Activated naive CD4-positive, alpha-beta T cell treated with anti-CD3 and anti-CD28 coated beads, Interleukin-2, amount 10 ng/mL, durations not matched to agents 7 days and 5 days (primary cell): ENCODE results near the gene DNAJC17.

ENCODE experiments used
- CTCF ChIA-PET: fragments of 350-600 bp; sonication (Branson Sonifier 250); formaldehyde crosslinking; loops from one replicate; lab custom pipeline; 2021; ENCODE audit warnings: antibody characterized with exemption; lab: Charles Lee
- DNase-seq: peaks from one replicate; pipeline ENCODE4 v3.0.0-alpha.2; 2020
- H3K27ac Mint-ChIP-seq: one replicate; pipeline ENCODE4 v1.8.0; 2021; ENCODE audit warnings: mild to moderate bottlenecking, moderate library complexity, mixed read lengths
- H3K27me3 Mint-ChIP-seq: one replicate; pipeline ENCODE4 v1.8.0; 2021; ENCODE audit warnings: mild to moderate bottlenecking, mixed read lengths
- H3K36me3 Mint-ChIP-seq: one replicate; pipeline ENCODE4 v1.8.0; 2021; ENCODE audit warnings: mixed read lengths
- H3K4me1 Mint-ChIP-seq: one replicate; pipeline ENCODE4 v1.8.0; 2021; ENCODE audit warnings: mixed read lengths
- H3K4me3 Mint-ChIP-seq: one replicate; pipeline ENCODE4 v1.8.0; 2021; ENCODE audit warnings: mild to moderate bottlenecking, moderate library complexity, mixed read lengths
- H3K9me3 Mint-ChIP-seq: one replicate; pipeline ENCODE4 v1.8.0; 2021; ENCODE audit warnings: mixed read lengths

Gene DNAJC17

GRCh38 chr15:40843885-40844695, 36.8 kb upstream of the DNAJC17 start, which contains the start of gene SPINT1:
Gene SPINT1, plus strand, starts transcription at chr15:40844048. Its CDS starts 507 bp downstream, at chr15:40844555.
- Mint-ChIP-seq H3K4me3 (peak within 1 kb of the TSS; percentile 79), H3K27me3 (peaks cover 70% of the 10 kb centered on the region), H3K36me3 (no peaks in the 10 kb centered on the region), H3K27ac (no peak within 1 kb of the TSS), H3K4me1 (peaks cover 35% of the 10 kb centered on the region), H3K9me3 (no peaks in the 10 kb centered on the region)
- peak; percentile 62 for DNase-seq
- CTCF ChIA-PET: interaction anchor here (1.1 to 11.3 kb wide), 4 partner anchors 14 to 51 kb away, joined by 3 to 70 read pairs (median 4); partner anchors contain the start of gene VPS18

- Mint-ChIP-seq H3K9me3 (no peaks in the 10 kb centered on the region), H3K27me3 (peaks cover 67% of the 10 kb centered on the region), H3K4me3 (peak overlapping the region; percentile 69)
These were observed 36.1 kb upstream of the DNAJC17 start for GRCh38 chr15:40843261-40843884.

DNA sequence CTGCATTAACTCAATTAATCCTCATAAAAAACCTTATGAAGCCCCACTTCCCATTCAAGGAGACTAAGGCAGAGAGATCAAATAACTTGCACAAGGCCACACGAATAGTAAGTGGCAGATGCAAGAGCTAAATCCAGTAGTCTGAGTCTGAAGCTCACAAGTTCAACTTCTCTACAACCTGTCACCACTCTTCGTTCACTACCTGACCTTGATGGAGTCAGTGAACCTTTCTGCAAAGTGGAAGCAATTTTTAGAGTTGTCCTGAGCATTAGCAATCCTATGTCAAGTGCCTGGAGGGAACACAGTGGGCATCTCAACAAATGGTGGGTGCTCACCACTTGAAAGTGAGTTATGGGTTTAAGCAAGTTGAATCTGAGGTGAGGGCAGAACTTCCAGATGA, 34.5 kb upstream of the DNAJC17 start:
- no peaks in the 10 kb centered on the region for H3K36me3 Mint-ChIP-seq
- H3K27me3 Mint-ChIP-seq: peaks cover 59% of the 10 kb centered on the region
- H3K4me1 Mint-ChIP-seq: peaks cover 20% of the 10 kb centered on the region
- no peak overlapping the region for H3K27ac Mint-ChIP-seq
- DNase-seq: no peak
- no peak overlapping the region for H3K4me3 Mint-ChIP-seq
- H3K9me3 Mint-ChIP-seq: no peaks in the 10 kb centered on the region
- CTCF ChIA-PET: interaction anchor here (11.3 kb wide), 1 partner anchor 17 kb away, joined by 70 read pairs; no protein-coding TSS in a partner anchor

More at GRCh38 chr15:40843261-40843884, 36.1 kb upstream of the DNAJC17 start:
- DNase-seq: no peak
- Mint-ChIP-seq H3K27ac (no peak overlapping the region), H3K36me3 (no peaks in the 10 kb centered on the region), H3K4me1 (peaks cover 35% of the 10 kb centered on the region)
- CTCF ChIA-PET: interaction anchor here (1.7 to 11.3 kb wide), 2 partner anchors 15 to 51 kb away, joined by 4 to 70 read pairs; partner anchors contain the start of gene VPS18

- peaks cover 4% of the 10 kb centered on the region for H3K4me1 Mint-ChIP-seq
- no peaks in the 10 kb centered on the region for H3K36me3 Mint-ChIP-seq
- H3K9me3 Mint-ChIP-seq: no peaks in the 10 kb centered on the region
- DNase-seq: no peak
- H3K4me3 Mint-ChIP-seq: no peak overlapping the region
- H3K27ac Mint-ChIP-seq: no peak overlapping the region
- CTCF ChIA-PET: interaction anchor here (11.3 kb wide), 1 partner anchor 20 kb away, joined by 70 read pairs; no protein-coding TSS in a partner anchor
- peaks cover 33% of the 10 kb centered on the region for H3K27me3 Mint-ChIP-seq
These were observed 31.5 kb upstream of the DNAJC17 start for GRCh38 chr15:40838756-40839155.

DNA sequence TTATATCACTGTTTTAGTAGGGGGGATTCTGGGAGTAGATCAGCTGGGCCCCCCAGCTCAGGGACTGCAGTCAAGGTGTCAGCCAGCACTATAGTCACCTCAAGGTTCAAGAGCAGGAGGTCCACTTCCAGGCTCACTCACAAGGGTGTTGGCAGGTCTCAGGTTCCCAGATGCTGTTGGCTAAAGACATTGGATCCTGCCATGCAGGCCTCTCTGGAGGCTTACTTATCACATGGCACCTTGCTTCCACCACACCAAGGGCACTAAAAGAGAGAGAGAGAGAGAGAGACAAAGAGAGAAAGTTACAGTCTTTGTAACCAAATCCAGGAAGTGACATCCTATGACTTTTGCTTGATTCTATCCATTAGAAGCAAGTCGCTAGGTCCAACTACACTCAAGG, 28.7 kb upstream of the DNAJC17 start:
- CTCF ChIA-PET: interaction anchor here (1.0 kb wide), 1 partner anchor 22 kb away, joined by 3 read pairs; no protein-coding TSS in a partner anchor
- no peaks in the 10 kb centered on the region for H3K36me3 Mint-ChIP-seq
- no peak overlapping the region for H3K27ac Mint-ChIP-seq
- H3K27me3 Mint-ChIP-seq: peaks cover 11% of the 10 kb centered on the region
- H3K4me1 Mint-ChIP-seq: no peaks in the 10 kb centered on the region
- no peak for DNase-seq
- H3K9me3 Mint-ChIP-seq: no peaks in the 10 kb centered on the region
- H3K4me3 Mint-ChIP-seq: no peak overlapping the region

DNA sequence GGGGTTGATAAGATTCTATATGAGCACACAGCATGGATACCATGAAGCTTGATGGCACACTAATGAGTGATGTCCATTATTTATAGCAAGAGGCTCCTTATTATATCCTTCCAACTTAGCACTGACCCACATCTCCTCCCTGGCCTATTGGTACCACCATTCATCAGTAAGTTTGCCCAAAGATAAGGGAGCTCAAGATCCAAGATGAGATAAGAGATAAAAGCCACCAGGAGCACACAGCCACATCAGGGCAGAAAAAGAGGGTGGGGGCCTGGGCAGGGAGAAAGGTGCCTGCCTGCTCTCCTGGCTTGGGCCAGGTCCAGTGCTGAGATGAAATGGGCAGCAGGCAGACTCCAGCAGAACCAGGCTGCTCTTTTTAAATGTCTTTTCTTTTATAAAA, 25.6 kb upstream of the DNAJC17 start:
- CTCF ChIA-PET: no interaction called here
- no peaks in the 10 kb centered on the region for H3K36me3 Mint-ChIP-seq
- H3K27ac Mint-ChIP-seq: no peak overlapping the region
- peaks cover 8% of the 10 kb centered on the region for H3K27me3 Mint-ChIP-seq
- H3K4me1 Mint-ChIP-seq: no peaks in the 10 kb centered on the region
- DNase-seq: no peak
- no peak overlapping the region for H3K4me3 Mint-ChIP-seq
- no peaks in the 10 kb centered on the region for H3K9me3 Mint-ChIP-seq

GRCh38 chr15:40831861-40832260, 24.6 kb upstream of the DNAJC17 start:
- Mint-ChIP-seq H3K36me3 (no peaks in the 10 kb centered on the region), H3K4me3 (no peak overlapping the region), H3K4me1 (no peaks in the 10 kb centered on the region), H3K27me3 (peaks cover 11% of the 10 kb centered on the region), H3K9me3 (no peaks in the 10 kb centered on the region), H3K27ac (no peak overlapping the region)
- CTCF ChIA-PET: no interaction called here
- no peak for DNase-seq

GRCh38 chr15:40830884-40831283, 23.6 kb upstream of the DNAJC17 start:
- no peak overlapping the region for H3K4me3 Mint-ChIP-seq
- peaks cover 16% of the 10 kb centered on the region for H3K27me3 Mint-ChIP-seq
- DNase-seq: no peak
- no peaks in the 10 kb centered on the region for H3K9me3 Mint-ChIP-seq
- no peak overlapping the region for H3K27ac Mint-ChIP-seq
- CTCF ChIA-PET: no interaction called here
- H3K36me3 Mint-ChIP-seq: no peaks in the 10 kb centered on the region
- no peaks in the 10 kb centered on the region for H3K4me1 Mint-ChIP-seq

DNA sequence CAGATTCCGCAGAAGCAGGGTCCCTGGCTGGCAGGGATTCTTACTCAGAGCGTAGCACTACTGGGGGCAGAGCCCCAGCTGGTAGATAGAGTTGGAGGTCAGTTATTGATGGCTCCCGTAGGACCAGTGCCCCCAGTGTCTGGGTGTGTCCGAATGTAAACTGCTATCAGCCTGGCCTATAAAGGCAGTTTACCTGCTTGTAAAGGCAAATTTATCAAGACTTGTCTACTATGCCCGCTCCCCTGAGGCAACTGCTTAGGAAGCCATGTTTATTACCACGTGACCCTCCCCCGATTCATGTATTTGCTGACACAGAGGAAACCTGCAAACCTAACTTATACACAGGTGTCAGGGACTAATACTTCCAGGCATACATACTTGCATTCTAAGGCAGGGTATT, 21.8 kb upstream of the DNAJC17 start:
- H3K27ac Mint-ChIP-seq: no peak overlapping the region
- H3K4me3 Mint-ChIP-seq: no peak overlapping the region
- H3K9me3 Mint-ChIP-seq: no peaks in the 10 kb centered on the region
- H3K4me1 Mint-ChIP-seq: no peaks in the 10 kb centered on the region
- DNase-seq: no peak
- H3K27me3 Mint-ChIP-seq: peaks cover 30% of the 10 kb centered on the region
- CTCF ChIA-PET: no interaction called here
- H3K36me3 Mint-ChIP-seq: no peaks in the 10 kb centered on the region

GRCh38 chr15:40828447-40829036, 21.3 kb upstream of the DNAJC17 start, which contains the start of gene PPP1R14D:
Gene PPP1R14D, minus strand, starts transcription at chr15:40828708. Its CDS starts 67 bp downstream, at chr15:40828641.
- H3K4me1 Mint-ChIP-seq: no peaks in the 10 kb centered on the region
- no peak for DNase-seq
- no peak within 1 kb of the TSS for H3K27ac Mint-ChIP-seq
- no peaks in the 10 kb centered on the region for H3K9me3 Mint-ChIP-seq
- no peak within 1 kb of the TSS for H3K4me3 Mint-ChIP-seq
- H3K27me3 Mint-ChIP-seq: peaks cover 30% of the 10 kb centered on the region
- CTCF ChIA-PET: no interaction called here
- no peaks in the 10 kb centered on the region for H3K36me3 Mint-ChIP-seq

- H3K27ac Mint-ChIP-seq: no peak overlapping the region
- no peak overlapping the region for H3K4me3 Mint-ChIP-seq
- no peak for DNase-seq
- H3K4me1 Mint-ChIP-seq: no peaks in the 10 kb centered on the region
- H3K9me3 Mint-ChIP-seq: no peaks in the 10 kb centered on the region
- H3K27me3 Mint-ChIP-seq: peaks cover 30% of the 10 kb centered on the region
- no peaks in the 10 kb centered on the region for H3K36me3 Mint-ChIP-seq
- CTCF ChIA-PET: interaction anchor here (1.5 kb wide), 1 partner anchor 32 kb away, joined by 5 read pairs; no protein-coding TSS in a partner anchor
These were observed 19.3 kb upstream of the DNAJC17 start for GRCh38 chr15:40826423-40827075.

GRCh38 chr15:40825661-40826422, 18.6 kb upstream of the DNAJC17 start:
- CTCF ChIA-PET: no interaction called here

More at GRCh38 chr15:40825661-40826422, 18.6 kb upstream of the DNAJC17 start:
- H3K9me3 Mint-ChIP-seq: no peaks in the 10 kb centered on the region
- peaks cover 30% of the 10 kb centered on the region for H3K27me3 Mint-ChIP-seq
- no peak for DNase-seq
- H3K27ac Mint-ChIP-seq: no peak overlapping the region
- H3K36me3 Mint-ChIP-seq: no peaks in the 10 kb centered on the region
- no peak overlapping the region for H3K4me3 Mint-ChIP-seq
- H3K4me1 Mint-ChIP-seq: no peaks in the 10 kb centered on the region
